Measurements from ENCODE around the gene CHCHD3.

Gene CHCHD3

GRCh38 chr7:132764762-132765161 lies 317.1 kb downstream of the CHCHD3 start:
- FAIRE-seq: no peak

- no peak for FAIRE-seq
These were observed 321.0 kb downstream of the CHCHD3 start for GRCh38 chr7:132760866-132761265.

GRCh38 chr7:132760244-132760623 lies 321.7 kb downstream of the CHCHD3 start:
- FAIRE-seq: no peak

- FAIRE-seq: no peak
These were observed 322.2 kb downstream of the CHCHD3 start for GRCh38 chr7:132759482-132760243.

- FAIRE-seq: no peak
These were observed 322.9 kb downstream of the CHCHD3 start for GRCh38 chr7:132758986-132759385.

- no peak for FAIRE-seq
These were observed 324.1 kb downstream of the CHCHD3 start for GRCh38 chr7:132757783-132758182.

- no peak for FAIRE-seq
These were observed 325.4 kb downstream of the CHCHD3 start for GRCh38 chr7:132756484-132756990.

- no peak for FAIRE-seq
These were observed 326.1 kb downstream of the CHCHD3 start for GRCh38 chr7:132755538-132756483.

GRCh38 chr7:132752431-132752830 lies 329.5 kb downstream of the CHCHD3 start:
- no peak for FAIRE-seq

- FAIRE-seq: no peak
These were observed 330.6 kb downstream of the CHCHD3 start for GRCh38 chr7:132751244-132751647.

GRCh38 chr7:132750530-132751217 lies 331.2 kb downstream of the CHCHD3 start:
- no peak for FAIRE-seq

- no peak for FAIRE-seq
These were observed 331.8 kb downstream of the CHCHD3 start for GRCh38 chr7:132750096-132750495.

GRCh38 chr7:132745510-132745909 lies 336.4 kb downstream of the CHCHD3 start:
- no peak for FAIRE-seq

- FAIRE-seq: no peak
These were observed 337.9 kb downstream of the CHCHD3 start for GRCh38 chr7:132743974-132744373.

GRCh38 chr7:132742189-132742612 lies 339.7 kb downstream of the CHCHD3 start:
- no peak for FAIRE-seq

GRCh38 chr7:132740176-132740575 lies 341.7 kb downstream of the CHCHD3 start:
- no peak for FAIRE-seq

GRCh38 chr7:132739271-132739955 lies 342.5 kb downstream of the CHCHD3 start:
- no peak for FAIRE-seq

- FAIRE-seq: no peak
These were observed 343.6 kb downstream of the CHCHD3 start for GRCh38 chr7:132738254-132738653.

GRCh38 chr7:132735476-132735875 lies 346.4 kb downstream of the CHCHD3 start:
- FAIRE-seq: no peak
